HG03159 (cell line): ENCODE measurements around the gene NEK11.
"Not testable (repeated sequence)": the region's sequence is repeated elsewhere in the genome, so short reads cannot be mapped to it uniquely, and the experiment has no call there.

Experiments used
- ATAC-seq: cut with Tn5 transposase; IDR thresholded peaks from one replicate; pipeline ENCODE4 v1.9.1; 2021; ENCODE audit warnings: mild to moderate bottlenecking, moderate library complexity; ENCODE audit not compliant: unreplicated experiment

The NEK11 gene

DNA sequence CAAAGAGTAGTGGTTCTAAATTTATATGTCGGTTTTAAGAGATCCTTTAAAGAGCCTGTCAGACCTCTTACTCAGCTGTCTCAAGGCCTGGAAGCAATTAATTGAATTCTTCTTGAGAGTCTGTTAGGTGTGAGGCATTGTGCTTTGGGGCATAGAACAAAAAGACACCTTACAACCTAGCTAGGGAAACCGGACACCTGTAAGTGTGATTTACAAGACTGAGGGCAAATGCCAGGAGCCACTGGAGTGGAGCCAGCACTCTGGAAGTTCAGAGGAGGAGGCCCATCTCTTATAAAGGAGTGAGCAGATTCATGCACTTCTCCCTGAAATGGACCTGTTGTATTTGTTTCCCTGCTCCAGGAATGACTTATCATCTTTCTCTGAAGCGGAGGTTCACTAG lies 257.2 kb downstream of the NEK11 start:
- ATAC-seq, result no peak

DNA sequence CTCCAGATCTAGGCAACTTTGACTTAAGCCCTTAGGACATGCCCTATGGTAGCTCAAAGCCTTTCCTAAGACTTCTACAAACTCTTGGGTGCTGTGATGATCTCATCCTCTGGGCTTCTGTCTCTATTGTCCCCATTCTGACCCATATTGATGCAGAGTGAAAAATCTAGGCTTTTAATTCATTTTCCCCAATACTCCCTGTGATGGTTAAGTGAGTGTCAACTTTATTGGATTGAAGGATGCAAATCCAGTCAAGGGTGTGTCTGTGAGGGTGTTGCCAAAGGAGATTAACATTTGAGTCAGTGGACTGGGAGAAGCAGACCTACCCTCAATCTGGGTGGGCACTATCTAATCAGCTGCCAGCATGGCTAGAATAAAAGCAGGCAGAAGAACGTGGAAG lies 257.6 kb downstream of the NEK11 start:
- ATAC-seq, result no peak

DNA sequence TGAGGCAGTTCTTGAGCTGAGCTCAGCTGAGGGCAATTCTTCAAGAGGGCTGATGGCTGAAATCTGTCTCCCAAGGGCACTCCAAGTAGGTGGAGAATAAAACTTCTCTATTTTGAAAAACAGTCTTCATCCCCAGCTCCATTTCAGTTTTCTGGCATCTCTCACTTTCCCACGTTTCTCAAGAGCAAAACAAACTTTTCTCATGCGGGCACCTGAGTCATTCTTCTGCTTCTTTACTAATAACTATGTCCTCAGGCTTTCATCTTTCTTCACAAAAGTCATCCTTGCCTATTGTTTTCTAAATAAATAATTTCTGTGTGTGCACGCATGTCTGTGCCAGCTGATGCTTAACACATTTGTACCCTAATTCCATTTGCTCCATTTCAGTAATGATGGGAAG lies 258.8 kb downstream of the NEK11 start:
- ATAC-seq, result no peak

DNA sequence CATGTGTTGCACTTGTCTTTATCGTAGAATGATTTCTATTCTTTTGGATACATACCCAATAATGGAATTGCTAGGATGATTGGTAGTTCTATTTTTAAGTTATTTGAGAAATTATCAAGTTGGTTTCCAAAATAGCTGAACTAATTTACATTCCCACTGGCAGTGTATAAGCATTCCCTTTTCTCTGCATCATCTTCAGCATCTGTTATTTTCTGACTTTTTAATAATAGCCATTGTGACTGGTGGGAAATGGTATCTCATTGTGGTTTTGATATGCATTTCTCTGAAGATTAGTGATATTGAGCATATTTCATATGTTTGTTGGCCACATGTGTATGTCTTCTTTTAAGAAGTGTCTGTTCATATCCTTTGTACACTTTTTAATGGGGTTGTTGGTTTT lies 273.2 kb downstream of the NEK11 start:
- no peak for ATAC-seq

DNA sequence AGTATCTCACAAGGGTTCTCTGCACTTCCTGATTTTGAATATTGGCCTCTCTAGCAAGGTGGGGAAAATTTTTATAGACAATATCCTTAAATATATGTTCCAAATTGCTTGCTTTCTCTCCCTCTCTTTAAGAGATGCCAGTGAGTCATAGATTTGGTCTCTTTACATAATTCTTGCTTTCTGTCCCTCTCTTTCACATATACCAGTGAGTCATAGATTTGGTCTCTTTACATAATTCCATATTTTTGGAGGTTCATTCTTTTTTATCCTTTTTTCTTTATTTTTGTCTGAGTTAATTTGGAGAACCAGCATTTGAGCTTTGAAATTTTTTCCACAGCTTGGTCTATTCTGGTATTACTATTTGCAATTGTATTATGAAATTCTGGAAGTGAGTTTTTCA lies 277.2 kb downstream of the NEK11 start:
- ATAC-seq, result no peak

DNA sequence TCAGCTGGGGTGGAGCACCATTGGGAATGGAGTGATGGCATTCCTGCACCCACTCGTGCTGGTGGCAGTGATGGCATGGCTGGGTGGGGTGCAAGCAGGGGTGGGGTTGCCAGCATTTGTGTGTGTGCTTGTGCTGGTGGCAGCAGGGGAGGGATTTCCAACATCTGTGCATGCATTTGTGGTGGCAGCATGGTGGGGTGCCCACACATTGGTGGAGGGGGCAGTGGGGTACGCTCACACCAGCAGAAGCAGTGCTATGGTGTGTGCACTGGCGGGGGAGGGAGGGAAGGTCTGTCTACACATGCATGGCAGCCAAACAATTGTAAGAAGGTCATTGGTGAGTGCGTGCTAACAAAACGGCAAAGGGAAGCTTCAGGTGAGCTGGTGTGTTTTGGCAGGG lies 278.2 kb downstream of the NEK11 start:
- ATAC-seq, result no peak

DNA sequence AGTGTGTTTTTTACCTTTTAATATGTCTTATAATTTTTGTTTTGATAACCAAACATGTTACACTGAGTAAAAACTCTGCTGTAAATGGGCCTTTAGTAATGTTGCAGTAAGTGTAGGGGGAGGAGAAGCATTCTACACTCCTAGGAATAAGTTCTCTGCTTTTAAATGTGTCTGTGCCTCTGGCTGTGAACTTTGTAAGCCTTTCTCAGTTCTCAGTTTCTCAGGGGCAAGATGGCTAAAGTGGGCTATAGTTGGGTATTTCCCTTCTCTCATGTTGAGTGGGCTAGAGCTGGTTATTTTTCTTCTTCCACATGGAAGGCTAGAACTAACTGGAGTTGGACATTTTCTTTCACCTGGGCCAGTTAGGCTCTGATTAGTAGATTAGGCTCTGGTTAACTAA lies 279.6 kb downstream of the NEK11 start:
- no peak for ATAC-seq

DNA sequence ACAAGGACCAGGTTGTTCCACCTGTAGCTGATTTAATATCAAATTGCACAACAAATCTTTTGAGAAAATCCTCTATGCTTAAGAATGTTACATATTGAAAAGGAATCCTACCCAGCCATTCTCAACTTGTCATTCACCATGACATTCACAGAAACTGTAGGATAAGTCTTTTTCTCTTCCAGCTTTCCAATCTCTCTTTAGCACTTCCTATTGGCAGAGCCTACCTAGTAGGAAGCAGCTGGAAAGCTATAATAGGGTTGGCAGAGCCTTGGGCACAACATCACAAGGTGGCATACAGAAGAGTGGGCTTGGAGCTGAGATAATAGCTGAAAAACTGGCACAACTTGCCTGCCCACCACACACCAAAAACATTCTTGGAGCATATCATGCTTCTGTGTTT lies 287.6 kb downstream of the NEK11 start:
- no peak for ATAC-seq

DNA sequence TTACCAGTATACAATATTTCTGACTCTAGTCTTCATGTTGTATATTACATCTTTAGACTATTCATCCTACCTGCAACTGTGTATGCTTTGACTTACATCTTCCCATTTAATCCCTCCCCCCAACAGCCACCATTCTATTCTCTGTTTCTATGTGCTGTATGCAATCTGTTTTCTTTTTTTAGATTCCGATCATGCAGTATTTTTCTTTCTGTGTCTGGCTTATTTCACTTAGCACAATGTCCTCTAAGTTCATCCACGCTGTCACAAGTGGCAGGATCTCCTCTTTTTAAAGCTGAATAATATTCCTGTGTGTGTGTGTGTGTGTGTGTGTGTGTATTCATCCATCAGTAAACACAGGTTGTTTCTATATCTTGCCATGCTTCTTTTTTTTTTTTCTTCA lies 288.5 kb downstream of the NEK11 start:
- no peak for ATAC-seq

DNA sequence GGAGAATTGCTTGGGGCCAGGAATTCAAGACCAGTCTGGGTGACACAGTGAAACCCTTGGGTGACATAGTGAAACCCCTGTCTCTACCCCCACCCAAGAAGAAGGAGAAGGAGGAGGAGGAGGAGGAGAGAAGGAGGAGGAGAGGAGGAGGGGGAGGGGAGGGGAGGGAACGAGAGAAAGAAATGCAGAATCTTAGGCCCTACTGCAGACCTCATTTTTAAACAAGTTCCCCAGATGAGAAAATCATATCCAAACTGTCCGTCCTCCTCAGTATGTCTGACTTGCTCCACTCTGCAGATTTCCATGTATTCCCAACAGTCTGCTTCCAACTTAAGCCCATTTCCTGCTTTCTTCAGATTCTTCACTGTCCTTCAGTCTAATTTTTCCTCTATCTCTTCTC lies 291.0 kb downstream of the NEK11 start:
- no peak for ATAC-seq

DNA sequence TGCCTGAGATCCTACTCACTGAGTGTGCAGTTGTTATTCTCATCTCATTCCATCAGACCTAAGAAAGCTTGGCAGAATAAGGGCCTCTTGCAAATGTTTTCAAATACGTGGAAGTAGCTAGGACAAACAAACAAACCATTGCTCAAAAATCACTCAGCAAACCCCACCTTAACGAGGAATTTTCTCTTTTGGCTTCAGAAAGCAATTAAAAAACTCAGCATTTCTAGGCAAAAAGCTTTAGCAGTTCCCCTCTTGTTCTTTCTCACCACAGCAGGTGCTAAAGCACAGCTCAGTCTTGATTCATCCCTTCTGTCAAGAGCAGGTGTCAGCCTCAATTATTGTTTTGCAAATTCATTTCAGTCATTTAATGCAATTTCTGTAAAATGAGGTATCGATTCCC lies 296.3 kb downstream of the NEK11 start:
- ATAC-seq, result no peak

DNA sequence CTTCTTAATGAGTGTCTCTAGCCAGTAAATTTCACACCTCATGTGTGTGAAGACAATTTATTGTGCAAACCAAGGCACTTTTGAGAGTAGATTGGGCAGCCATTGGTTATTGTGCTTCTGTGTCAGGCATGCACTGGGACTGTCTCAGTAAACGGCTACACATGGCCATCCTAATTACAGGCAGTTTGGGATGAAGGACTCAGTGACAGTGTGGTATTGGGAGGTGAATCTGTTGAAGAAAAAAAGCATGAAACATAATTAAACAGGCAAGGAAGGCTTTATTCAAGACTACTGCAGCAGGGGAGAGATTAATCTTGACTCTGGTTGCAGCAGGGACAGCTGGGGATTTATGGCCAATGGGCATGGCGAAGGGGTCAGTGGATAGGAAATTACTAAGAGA lies 297.1 kb downstream of the NEK11 start:
- ATAC-seq, result no peak

DNA sequence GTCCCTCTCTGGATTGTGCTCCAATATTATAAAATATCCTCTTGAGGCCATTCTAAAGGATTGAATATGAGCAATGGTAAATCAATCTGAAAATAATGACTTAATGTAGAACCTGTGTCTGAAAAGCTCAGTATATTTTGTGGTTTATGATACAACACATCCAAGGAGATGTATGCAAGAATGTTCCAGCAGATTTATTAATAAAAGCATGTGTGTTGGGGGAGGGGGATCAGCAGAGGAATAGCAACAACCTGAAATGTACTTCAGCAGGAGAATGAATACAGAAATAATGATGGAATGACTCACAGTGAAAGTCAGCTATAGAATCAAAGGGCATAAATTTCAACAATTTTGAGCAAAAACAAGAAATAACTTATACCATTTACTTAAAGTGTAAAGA lies 298.2 kb downstream of the NEK11 start:
- no peak for ATAC-seq

DNA sequence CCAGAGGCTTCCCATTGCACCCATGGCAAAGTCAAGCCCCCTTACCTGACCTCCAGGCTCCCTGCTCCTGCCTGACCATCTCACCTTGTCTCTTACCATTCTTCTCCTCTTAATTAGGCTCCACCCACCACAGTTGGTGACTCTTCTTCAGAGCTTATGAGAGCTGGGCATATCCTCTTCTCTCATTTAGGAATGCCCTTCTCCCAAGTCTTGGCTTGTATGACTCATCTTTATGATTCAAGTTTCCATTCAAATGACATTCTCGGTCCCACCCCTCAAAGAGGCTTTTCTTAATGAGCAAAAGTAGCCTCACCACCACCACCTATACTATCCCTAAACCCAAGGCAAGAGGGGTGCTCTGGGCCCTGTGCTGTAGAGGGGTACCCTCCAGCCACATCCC lies 299.6 kb downstream of the NEK11 start:
- ATAC-seq, result no peak

DNA sequence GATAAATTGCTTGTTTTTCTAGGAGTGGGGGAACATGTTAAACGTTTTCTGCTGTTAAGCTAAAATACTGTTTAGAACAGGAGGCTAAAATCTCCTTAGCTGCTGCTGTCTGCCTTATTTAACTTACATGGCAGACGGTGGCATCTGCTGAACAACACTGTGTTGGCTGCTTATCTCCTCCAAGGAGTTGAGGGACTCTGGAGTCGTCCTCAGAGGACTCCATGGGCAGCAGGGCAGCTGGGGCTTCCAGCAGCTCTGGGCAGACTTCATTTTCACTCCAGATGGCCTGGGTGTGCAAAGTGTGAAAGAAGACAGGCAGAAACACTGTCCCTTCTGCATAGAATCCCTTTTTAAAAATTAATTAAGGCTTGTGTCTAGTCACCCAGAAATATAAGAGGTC lies 302.0 kb downstream of the NEK11 start:
- ATAC-seq, result no peak

DNA sequence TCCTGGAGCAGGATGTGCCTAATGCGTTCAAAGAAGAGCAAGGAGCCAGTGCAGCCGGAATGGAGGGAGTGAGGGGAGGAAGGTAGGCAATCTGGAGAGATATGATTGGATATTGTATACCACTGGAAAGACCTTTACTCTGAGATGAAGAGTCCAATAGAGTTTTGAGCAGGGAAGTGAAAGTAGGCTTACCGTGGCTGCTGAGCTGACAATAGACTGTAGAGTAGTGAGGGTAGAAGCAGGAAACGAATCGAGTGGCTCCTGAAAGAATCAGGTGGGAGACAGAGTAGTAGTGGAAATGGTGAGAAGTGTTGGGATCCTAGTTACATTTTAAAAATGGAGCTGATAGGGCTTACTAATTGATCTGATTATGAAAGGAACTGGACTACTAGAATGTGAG lies 303.1 kb downstream of the NEK11 start:
- peak; percentile 61 for ATAC-seq

DNA sequence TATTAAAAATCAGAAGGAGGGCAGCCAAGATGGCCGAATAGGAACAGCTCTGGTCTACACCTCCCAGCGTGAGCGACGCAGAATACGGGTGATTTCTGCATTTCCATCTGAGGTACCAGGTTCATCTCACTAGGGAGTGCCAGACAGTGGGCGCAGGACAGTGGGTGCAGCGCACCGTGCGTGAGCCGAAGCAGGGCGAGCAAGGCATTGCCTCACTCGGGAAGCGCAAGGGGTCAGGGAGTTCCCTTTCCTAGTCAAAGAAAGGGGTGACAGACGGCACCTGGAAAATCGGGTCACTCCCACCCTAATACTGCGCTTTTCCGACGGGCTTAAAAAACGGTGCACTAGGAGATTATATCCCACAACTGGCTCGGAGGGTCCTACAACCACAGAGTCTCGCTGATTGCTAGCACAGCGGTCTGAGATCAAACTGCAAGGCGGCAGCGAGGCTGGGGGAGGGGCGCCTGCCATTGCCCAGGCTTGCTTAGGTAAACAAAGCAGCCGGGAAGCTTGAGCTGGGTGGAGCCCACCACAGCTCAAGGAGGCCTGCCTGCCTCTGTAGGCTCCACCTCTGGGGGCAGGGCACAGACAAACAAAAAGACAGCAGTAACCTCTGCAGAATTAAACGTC lies 304.9 kb downstream of the NEK11 start:
- ATAC-seq, result not testable (repeated sequence)

DNA sequence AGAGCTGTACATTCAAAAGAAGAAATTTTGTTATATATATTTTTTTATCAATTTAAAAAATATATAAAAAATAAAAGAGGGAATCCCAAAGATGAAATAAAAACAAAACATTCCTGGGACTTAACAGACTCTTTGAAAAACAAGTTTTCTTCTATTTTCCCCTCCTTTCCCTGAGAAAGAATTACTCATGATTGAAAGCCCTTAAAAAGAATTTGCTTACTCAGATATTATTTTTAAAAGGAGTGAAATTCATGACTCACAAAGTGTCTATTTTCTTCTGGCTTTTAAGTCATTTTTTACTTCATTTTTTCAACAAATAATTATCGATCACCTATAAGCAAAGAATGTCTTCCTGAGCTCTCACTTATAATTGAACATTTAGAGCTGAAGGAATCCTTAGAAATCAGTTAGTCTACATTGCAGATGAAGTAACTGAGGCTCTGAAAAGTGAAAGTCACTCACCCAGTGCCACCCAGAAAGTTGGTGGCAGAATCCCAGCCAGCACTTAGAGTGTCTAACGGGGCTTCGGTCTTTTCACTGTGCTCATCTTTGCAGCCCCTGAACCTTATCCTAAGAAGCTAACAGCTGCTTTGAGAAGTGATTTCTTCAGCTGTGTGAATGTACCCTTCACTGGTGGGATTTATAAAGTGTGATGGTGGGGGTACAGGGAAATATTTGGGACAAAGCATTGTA lies 312.4 kb downstream of the NEK11 start:
- no peak for ATAC-seq

DNA sequence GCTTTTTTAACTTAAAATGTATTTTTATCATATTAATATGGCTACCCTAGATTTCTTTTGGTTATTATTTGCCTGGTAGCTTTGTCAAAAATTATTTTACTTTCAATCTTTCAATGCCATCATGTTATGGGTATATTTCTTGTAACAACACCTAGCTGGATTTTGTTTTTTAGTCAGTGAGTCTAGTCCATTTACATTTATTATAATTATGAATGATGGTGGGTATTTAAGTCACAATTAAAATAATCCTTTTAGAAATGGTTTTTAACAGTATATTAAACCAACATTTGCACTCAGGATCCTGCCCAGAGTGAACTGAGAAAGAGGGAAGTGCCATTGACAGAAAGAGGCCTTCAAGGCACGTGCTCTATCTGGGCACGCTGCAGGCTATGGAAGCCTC lies 315.1 kb downstream of the NEK11 start:
- ATAC-seq, result no peak

DNA sequence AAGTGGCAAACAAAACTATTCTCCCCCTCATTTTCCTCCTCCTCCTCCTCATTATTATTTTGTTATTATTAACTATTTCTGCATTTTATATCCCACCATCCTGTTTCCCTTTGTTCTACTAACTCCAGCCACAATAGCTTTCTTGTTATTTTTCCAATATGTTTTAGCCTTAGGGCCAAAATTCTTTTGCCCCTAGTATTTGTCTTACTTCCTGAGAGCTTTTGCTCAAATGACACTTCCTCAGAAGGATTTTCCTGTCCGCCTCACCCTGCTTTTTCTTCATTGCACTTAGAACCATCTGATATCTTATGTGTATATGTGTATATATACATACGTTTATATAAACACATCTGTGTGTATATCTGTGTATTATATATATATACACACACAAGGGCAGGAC lies 322.2 kb downstream of the NEK11 start:
- ATAC-seq, result no peak

DNA sequence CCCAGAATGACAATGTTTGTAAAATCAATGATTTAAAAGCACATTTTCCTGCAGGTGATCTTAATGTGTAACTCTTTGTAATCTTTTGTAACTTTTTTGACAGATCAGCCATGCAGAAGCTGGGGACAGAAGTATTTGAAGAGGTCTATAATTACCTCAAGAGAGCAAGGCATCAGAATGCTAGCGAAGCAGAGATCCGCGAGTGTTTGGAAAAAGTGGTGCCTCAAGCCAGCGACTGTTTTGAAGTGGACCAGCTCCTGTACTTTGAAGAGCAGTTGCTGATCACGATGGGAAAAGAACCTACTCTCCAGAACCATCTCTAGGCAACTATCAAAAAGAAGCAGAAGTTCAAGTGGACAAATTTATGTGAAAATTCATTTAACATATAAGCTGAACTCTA lies 322.8 kb downstream of the NEK11 start:
- ATAC-seq, result no peak

DNA sequence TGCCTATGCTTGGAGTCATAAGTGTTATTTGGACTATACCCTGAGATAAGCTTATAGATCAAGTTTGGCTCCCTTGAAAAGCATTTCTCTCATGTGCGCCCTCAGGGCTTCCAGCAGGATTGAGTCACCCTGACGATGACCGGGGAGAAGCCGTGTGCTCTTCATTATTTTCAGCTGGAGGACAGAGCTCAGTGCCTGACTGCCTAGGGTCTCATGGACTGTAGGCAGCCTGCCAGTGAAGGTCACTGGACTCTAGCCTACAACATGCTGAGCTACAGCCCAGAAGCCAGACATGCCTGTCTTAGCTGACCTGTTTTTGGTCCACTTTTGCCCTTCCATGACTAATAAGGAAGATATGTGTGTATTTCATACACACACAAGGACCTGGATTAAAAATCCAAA lies 323.3 kb downstream of the NEK11 start:
- no peak for ATAC-seq

DNA sequence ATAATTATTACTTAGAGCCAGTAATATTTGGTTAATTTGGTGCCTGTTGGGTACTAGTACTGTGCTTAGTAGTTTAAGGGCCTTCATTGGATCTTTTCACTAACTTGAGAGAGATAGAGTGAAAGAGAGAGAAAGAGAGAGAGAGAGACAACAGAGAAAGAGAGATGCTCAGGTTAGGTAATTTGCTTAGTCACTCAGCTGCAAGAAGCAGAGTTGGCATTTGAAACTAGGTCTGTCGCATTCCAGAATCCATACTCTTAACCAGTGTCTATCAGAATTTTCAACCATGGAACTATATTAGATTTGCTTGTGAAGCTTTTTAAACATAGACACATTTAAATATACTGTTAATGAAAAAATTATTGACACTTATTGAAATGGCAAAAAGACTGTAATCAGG lies 323.8 kb downstream of the NEK11 start:
- no peak for ATAC-seq
